KG1 (cell line): Measurements from ENCODE around the gene BNC2.

ENCODE experiments used
- DNase-seq: peaks from one replicate; lab custom pipeline; 2025; lab: John Stamatoyannopoulos, UW

The BNC2 gene

DNA sequence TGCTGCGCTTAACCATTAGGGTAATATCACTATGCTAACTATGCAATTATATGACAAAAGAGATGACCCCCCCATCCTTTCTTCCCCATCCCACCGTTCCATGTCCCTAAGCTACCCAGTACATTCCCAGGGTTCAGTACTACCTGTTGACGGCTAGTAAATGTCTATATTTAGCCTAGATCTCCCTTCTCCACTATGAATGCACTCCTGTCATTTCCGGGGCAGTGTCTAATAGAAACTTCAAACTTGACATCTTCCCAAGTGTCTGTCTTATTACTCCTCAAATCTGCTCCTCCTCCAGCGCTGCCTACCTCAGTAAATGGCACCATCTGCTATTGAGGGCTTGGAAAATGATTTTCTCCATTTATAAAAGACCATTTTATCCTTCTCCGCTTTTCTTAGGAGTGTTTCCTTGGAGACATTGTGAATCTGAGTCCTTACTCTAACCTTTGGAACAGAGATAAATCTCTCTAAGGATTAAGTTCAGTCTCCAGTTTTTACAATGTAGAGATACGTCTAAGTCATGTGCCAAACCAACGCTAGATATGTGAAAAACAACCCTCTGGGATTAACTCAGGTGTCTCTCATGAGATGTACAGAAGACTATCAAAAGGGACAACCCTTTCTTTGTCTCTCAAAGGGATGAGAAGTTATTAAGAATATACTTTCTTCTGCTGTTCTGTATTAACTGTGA, 114.9 kb downstream of the BNC2 start:
- DNase-seq: no peak

DNA sequence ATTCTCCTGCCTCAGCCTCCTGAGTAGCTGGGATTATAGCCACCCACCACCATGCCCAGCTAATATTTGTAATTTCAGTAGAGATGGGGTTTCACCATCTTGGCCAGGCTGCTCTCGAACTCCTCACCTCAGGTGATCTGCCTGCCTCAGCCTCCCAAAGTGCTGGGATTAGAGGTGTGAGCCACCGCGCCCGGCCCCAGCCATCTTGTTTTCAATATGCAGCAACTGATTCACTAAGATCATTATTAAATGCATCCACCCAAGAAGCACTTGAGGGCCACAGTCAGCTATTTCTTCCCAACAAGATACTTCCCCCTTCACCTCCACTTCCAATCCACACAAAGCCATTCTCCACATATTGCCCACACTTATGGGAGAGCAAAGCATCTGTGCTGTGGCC, 115.8 kb downstream of the BNC2 start:
- DNase-seq: no peak

DNA sequence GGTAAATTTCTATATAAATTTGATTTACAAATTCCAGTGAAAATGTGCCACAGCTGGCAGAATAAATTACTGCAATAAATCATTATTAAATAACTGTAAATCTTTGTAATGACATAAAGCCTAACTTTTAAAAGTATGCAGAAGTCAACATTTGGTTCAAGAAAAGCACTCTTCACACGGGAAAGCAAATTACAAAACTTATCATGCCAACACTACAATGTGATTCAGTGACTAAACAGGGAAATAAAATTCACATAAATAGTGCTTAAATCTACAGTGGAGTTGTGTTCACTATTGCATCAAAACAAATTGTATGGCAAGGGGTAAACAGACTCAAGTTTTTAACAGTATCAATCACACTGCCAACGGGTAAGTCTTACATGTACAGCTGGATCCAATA, 117.2 kb downstream of the BNC2 start:
- DNase-seq: no peak

DNA sequence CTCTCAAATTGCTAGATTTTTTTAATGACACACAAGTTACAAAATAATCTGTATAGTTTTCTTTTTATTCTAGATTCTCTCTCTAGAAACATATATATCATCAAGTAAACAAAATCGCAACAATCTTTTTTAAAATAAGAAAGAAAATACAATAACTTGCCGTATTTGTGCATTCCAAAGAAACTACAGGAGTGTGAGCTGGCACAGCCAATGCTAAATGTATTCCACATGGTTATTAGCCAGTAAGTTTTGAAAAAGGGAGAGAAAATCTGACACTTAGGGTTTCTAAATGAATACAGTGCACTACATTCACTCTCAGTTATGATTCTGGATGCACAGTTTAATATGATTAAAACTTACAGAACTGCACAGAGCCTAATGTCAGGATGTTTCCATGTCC, 117.9 kb downstream of the BNC2 start:
- DNase-seq: no peak

DNA sequence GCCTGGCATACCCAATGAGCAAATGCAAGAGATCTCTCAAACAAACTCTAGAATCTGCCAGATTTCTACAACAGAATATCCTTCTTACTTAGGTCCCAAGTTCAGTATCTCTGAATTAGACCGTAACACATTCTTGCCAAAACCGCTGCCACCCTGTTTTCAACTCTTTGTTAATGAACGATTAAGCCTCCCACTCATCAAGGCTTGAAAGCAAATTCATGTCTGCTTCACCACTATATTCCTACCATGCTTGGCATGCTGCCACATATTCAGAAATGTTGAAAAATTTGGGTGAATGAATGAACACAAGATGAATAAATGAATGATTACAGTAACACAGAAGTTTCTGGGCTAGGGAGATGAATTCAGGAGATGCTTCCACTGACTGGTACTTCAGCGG, 119.9 kb downstream of the BNC2 start:
- no peak for DNase-seq

DNA sequence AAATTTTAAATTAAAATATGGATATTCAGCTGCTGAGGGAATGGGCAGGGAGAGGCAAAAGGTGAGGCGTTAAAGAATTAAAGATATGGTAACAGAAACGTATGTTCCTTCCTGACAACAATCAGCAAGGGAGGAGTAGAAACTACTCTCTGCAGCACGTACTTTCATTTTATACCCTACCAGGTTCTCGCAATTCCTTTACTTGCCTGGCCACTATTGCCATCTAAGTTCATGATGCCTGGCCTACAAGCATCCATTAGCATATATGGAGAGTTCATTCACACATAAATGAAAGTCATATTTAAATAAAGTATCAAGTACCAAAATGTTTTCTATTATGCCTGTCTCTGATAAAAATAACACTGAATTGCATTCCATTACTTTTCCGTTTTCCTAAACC, 125.1 kb downstream of the BNC2 start:
- DNase-seq: no peak

DNA sequence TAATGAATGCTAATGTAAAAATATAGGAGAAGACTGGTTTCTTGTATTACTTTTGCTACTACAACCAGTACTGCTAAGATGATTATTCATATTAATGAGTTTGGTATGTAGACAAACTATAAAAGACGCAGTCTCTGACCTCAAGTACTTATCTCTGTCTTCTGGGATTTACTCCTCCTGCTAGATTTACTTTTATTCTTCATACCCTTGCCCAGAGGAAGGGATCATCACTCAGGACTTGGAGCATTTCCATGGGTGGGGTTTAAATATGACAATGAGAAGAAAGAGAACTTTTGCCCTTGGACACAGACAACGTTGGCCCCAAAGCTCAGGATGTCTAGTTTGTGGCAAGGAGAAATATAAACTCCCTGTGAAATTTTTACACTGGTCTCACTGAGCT, 126.1 kb downstream of the BNC2 start:
- no peak for DNase-seq

DNA sequence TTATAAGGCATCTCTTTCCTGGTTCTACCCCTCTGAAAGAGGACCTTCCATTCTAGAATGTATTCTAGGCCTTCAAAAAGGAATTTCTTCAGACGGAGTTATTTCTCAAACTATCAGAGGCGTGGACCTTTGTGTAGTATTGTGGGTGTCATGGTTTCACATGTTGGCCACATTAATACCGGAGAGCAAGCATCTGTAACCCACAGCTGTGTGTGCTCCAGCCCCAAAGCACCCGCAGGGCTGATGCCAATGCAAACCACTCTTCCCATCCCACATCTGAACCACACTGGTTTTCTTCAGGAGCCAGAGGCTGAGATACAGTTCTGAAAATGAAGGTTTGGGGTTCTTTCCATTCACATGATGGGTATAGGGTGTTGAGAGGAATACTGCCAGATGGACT, 127.1 kb downstream of the BNC2 start:
- DNase-seq: no peak

DNA sequence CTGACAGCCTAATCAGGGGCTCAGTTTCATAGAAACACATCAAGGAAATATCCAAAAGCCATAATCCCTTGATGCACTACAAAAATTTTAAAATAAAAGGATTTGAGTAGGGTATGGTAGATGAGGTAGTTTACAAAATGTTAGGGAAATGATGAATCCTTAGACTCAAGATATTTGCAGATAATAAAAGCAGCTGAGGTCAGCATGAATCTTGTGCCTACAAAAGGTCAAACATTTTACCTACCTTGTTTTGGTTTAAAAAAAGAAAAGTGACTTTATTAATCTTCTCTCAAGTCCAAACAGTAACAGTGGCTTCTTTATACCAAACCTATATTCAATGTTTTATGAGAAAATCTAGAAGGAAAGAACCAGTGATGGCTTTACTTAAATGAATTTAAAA, 135.5 kb downstream of the BNC2 start:
- no peak for DNase-seq

DNA sequence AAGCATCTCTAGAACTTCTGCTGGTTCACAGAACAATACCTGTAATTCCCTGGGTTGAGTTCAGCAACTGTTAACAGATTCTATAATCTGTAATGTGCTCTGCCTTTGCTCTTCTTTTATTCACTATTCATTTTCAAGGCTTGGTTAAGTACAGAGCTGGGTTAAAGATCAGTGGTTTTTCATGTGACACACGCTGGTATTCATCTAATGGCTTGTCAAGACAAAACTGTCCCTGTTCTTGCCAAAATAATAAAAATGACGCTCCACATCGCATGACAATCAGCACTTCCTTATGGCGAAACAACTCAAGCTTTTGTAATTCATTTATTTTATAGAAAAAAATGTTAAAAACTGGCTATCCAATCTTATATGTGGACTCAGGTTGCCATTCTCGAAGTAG, 137.9 kb downstream of the BNC2 start:
- DNase-seq: no peak

DNA sequence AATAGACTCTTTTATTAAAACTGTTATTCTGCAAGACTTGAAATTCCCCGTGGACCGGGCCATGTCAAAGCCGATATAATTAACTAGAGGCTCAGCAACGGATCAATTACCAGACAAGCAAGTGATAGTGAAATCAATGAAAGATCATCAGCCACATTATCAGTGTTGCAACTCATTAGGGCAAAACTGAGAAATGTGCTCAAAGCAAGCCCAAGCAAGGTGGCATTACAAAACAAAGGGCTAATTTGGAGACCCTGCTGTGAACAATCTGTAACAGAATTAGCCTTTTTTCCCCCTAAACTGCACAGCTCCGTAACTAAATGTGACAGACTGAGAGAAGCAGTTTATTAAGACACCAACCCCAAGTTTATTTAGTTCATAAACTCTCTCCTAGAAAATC, 140.3 kb downstream of the BNC2 start:
- DNase-seq: no peak

DNA sequence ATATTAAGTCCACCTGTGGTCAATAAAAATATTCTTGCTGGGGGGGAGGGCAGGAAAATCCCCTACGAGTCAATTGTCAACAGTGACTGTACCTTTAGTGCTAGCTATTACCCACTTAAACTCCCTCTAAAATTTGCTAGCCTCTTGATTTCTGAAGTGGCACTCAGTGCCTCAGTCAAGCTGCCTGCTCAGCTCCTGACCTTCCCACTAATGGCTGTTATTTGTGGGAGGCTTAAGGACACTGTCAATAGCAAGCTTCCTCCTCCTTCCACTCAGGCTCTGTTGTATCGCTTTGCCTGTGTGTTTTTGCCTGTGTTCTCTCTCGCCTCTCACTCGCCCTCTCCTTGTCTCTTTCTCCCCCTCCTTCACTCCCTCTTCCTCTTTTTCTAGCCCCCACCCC, 140.8 kb downstream of the BNC2 start:
- no peak for DNase-seq

DNA sequence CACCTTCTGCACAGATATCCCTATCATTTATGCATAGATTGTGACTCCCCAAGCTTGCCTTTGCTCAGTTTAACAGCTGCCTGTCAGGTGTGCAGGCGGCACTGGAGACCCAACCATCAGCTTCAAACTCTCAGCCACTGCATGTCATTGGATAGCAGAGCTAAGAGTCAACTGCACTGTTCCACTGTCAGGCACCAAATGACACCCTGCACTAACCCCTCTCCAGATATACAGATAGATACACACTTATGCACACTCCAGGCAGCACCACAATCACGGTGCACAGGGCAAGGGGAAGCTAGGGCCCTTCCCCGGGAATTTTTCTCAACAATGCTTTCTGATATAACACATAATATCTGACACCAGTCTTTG, 142.3 kb downstream of the BNC2 start:
- no peak for DNase-seq

DNA sequence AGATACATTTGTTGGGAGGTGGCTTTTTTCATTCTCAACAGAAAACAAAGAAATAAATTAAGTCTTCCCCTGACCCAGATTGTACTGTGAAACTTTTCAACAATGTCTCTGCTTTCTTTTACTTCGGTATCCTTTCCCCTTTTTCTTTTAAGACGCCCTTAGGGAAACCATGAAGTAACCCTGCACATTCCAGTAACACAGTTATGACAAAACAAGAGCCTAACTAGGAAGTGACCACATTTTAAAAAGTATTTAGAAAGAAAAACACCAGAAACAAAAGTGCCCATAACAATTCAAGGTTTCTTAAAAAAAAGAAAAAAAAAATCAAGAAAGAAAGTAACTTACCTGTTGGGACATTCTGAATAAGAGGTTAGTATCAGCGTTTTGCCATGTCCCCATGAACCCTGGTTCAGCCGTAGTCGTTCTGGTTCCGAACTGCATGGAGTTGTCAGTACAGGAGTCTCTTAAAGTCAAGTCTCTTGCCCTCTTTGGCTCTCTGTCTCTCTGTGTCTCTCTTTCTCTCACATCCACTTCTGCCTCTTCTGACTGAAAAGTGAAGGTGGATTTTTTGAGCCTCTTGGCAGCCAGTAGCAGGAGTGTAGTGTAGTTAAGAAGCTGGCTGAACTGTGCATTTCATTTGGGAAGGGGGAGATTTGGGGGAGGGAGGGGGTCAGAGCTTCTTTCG, 142.9 kb downstream of the BNC2 start:
- no peak for DNase-seq

DNA sequence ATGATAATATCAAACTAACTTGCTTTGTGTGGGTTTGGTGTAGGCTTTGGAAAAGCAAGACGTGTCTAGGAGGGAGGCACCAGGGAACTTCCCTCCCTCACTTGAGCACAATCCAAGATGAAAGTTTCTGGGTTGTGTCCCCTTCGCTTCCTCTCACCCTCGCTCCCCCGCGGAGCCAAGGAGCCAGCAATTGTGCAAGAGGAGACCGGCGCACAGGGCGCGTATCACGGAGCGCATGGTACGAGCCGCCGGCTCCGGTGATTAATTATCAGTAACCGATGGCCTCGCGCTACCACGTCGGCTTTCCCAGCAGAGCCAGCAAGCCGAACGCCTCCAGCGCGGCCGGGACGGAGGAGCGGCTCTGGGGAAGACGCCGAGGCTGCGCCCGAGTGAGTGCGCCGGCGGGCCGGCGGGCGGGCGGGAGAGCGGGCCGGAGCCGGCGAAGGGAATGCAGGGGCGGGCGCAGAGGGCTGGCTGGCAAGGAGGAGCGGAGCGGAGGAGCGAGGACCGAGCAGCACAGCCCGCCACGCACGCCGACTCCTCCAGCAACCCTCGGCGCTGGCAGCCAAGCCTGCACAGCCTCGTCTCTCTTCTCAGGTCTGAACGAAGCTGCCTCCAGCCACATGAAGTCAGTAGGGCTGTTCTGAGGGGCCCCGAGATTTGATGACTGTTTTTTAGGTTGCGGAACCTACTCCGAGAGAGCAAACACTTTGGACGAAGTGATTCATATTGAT, 143.6 kb downstream of the BNC2 start:
- peak; percentile 20 for DNase-seq

DNA sequence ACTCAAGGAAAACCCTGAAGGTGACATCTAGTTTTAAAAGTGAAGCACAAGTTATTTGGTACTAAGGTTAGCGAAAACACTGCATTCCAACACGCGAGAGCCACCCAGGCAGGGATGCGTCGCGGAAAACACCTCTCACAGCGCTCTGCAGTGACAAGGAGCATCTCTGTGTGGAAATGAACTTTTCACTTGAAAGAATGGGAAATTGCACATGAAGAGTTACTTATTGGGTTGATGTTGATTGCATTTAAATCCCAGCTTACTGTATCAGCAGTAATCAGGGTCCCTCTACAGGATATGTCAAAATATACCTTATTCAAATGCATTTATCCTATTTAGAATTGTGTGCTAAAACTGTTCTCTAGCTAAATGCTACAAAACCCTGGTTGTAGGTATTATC, 144.4 kb downstream of the BNC2 start:
- no peak for DNase-seq

DNA sequence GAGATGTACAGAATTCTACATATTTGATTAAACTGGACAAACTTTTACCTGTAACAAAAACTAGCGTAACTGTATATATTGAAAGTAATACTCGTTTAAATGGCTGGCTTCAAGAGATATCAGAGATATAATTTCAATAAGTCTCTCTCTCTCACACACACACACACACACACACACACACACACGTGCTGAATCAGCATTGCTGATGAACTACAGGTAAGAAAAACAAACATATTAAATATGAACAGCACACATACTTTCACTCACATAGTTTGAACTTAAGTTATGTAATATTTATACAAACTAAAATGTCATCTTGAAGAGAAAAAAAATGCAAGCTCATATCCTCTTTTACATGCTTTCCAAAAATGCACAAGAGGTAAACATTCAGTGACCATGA, 145.4 kb downstream of the BNC2 start:
- no peak for DNase-seq

DNA sequence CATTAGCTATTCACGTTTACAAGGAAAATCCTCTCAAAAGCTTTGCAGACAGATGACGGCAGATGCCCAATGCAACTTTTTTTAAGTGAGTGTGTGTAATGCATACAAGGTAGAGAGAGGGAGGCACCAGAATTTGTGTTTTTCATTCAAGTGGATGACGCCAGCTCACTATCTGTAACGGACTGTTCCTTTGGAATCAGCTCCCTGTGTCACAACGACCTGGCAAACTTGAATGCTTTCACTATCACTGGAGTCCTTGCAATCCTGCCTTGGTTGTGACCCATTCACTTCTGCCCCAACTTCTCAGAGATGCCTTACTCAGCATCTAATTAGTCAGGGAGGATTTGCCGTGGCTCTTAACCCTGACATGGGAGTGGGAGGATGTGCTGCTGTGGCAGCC, 148.5 kb downstream of the BNC2 start:
- no peak for DNase-seq

DNA sequence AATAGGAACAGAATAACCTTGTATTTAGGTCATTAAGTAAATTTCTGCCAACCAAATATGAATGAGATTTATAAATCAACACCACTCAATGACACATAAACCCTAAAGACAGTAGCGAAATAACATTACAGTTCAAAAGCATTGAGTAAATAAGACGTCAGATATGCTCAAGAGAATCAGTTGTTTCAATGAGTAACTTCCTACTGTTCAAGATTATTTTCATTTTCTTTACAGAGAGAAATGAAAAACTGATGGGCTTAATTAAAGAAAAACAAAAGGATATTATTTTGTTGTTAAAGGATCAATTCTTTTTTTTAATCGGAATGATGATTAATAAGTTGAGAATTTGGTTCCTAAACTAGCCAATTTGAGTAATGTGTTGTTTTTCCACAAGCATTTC, 150.1 kb downstream of the BNC2 start:
- DNase-seq: no peak

DNA sequence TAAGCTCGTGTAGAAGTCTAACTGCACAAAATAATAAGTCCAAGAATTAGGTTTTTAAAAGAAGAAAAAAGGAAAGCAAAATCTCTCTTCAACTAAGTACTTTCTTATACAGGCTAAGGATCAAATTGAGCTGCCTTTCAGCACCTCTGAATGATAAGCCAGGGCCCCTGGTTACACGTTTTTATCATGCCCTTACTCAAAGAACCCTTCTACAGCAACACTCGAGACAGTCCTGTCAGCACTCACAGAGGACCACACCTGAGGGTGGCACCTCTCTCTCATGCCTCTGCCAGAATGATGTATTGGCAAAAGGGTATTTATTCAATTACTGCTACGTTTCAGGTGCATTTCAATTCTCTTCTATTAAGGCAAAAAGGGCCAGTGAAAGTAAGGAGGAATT, 150.5 kb downstream of the BNC2 start:
- DNase-seq: no peak

DNA sequence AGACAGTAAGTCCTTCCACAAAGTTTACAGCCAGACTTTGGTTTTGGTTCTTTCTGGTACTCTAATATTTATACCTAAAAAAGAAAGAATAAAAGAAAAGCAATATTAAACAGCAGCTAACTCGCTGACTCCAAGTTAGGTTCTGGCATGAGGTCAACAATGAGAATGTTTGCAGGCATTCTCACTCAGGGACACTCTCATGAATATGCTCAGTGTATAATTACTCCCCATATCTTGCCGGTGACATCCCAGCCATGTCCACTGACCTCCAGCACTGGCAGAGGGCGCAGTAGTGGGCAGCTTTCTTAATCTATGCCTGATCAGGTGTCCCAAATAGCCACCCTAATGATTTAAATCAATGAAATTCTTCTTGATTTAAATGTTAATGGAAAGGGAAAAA, 151.5 kb downstream of the BNC2 start:
- DNase-seq: no peak

DNA sequence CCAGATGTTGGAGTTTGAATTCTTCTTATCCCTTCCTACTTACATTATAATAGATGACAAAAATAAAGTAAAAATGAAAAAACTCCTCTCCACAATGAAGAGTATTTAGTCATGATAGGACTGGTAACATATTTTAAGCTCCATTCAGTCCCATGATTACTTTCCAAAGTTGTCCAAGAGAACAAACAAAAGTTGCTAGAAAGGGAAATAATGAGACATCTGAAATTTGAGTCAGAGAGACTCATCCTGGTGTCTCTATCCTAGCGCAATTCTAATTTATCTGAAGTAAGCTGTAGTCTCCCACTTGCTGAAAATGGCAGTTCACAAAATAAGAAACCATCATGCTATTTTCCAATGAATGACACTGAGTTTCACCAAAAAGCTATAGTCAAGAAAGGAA, 152.2 kb downstream of the BNC2 start:
- no peak for DNase-seq

DNA sequence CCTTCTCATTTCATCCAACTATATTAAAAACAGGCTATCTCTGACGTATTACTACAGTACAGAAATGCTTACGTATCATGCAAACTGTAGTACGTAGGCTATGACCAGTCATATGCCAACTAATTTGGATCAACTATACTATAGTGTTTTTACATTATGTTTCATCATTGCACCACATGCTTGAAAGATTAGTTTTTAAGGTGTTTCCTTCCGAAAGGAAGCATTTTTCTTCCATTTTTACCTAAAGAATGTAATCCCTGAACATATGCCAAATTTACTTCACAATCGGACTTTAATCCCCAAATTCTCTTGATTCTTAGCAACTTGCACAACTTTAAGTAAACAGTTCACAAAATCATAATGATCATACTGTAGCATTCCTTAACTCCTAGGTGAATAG, 153.9 kb downstream of the BNC2 start:
- DNase-seq: no peak

DNA sequence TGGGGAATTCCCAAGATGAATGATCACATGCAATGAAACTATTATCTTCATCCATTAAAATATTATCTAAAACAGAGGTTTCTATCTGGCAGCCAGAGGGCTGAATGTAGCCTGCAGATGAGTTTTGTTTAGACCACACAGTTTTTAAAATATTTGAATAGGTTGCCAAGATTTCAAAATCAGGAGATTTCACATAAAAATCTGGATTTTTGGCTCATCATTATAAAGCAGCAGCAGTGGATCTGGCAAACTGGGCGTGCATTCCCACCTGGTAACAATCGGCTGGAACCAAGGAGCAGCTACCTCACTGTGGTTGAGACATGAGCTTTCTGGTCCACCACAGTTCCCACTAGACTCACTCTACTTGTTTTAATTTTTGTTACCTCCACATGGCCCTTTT, 155.1 kb downstream of the BNC2 start:
- DNase-seq: no peak
